Loucy (cell line): ENCODE measurements around the gene GKN2.

Experiments used
- H2AFZ ChIP-seq: fragments of 200-600 bp; sonication (generic); 2 replicates; pipeline ENCODE4 v1.6.0; 2016; ENCODE audit warnings: antibody characterized with exemption, mild to moderate bottlenecking, low read length, moderate library complexity
- H3F3A ChIP-seq: fragments of 200-600 bp; 2 replicates; pipeline ENCODE4 v1.6.0; 2016; ENCODE audit warnings: antibody characterized with exemption, low read depth, mild to moderate bottlenecking
- H3K27me3 ChIP-seq: fragments of 200-600 bp; sonication (generic); 2 replicates; pipeline ENCODE4 v1.6.1; 2014; ENCODE audit warnings: low read length, mild to moderate bottlenecking; ENCODE audit not compliant: insufficient read depth, poor library complexity, severe bottlenecking
- H3K36me3 ChIP-seq: fragments of 200-600 bp; sonication (generic); 2 replicates; pipeline ENCODE4 v1.6.1; 2016; ENCODE audit warnings: low read length; ENCODE audit not compliant: insufficient read depth
- H3K4me1 ChIP-seq: fragments of 200-600 bp; sonication (generic); 2 replicates; pipeline ENCODE4 v1.5.1; 2014; ENCODE audit warnings: low read length, mild to moderate bottlenecking; ENCODE audit not compliant: insufficient read depth, poor library complexity, severe bottlenecking
- H3K4me2 ChIP-seq: fragments of 200-600 bp; sonication (generic); 2 replicates; pipeline ENCODE4 v1.6.0; 2014; ENCODE audit warnings: antibody characterized with exemption, low read length, low read depth, mild to moderate bottlenecking; ENCODE audit not compliant: poor library complexity, severe bottlenecking
- H3K4me3 ChIP-seq: fragments of 200-600 bp; sonication (generic); 2 replicates; pipeline ENCODE4 v1.5.1; 2014; ENCODE audit warnings: low read length, mild to moderate bottlenecking, mixed read lengths; ENCODE audit not compliant: poor library complexity, severe bottlenecking
- H3K79me2 ChIP-seq: fragments of 200-600 bp; sonication (generic); 2 replicates; pipeline ENCODE4 v1.6.1; 2014; ENCODE audit warnings: low read length; ENCODE audit not compliant: insufficient read depth
- H3K9ac ChIP-seq: fragments of 200-600 bp; sonication (generic); 2 replicates; pipeline ENCODE4 v1.6.0; 2014; ENCODE audit warnings: mild to moderate bottlenecking, low read depth, low read length, moderate library complexity; ENCODE audit not compliant: poor library complexity, severe bottlenecking
- H3K9me2 ChIP-seq: fragments of 200-600 bp; sonication (generic); replicated peaks from 2 replicates; pipeline ENCODE4 v1.6.1; 2016; ENCODE audit warnings: low read depth, low read length, mixed read lengths
- H3K9me3 ChIP-seq: fragments of 200-600 bp; sonication (generic); 2 replicates; pipeline ENCODE4 v1.6.1; 2014; ENCODE audit warnings: mild to moderate bottlenecking, antibody characterized with exemption, low read length, low read depth; ENCODE audit not compliant: insufficient read depth
- H4K20me1 ChIP-seq: fragments of 200-600 bp; sonication (generic); 2 replicates; pipeline ENCODE4 v1.6.0; 2014; ENCODE audit warnings: antibody characterized with exemption, low read length, mild to moderate bottlenecking; ENCODE audit not compliant: insufficient read depth, poor library complexity, severe bottlenecking
- EZH2phosphoT487 ChIP-seq: fragments of 200-600 bp; IDR thresholded peaks from 2 replicates; pipeline ENCODE4 v1.6.1; 2018; ENCODE audit warnings: antibody characterized with exemption, mild to moderate bottlenecking, moderate library complexity, borderline replicate concordance
- TF ChIP-seq, protein P1 (sequence below): fragments of 200-600 bp; sonication (generic); conservative IDR thresholded peaks from 2 replicates; pipeline ENCODE4 v1.5.1; 2014; ENCODE audit warnings: mild to moderate bottlenecking, antibody characterized with exemption, low read length

GKN2 gene

DNA sequence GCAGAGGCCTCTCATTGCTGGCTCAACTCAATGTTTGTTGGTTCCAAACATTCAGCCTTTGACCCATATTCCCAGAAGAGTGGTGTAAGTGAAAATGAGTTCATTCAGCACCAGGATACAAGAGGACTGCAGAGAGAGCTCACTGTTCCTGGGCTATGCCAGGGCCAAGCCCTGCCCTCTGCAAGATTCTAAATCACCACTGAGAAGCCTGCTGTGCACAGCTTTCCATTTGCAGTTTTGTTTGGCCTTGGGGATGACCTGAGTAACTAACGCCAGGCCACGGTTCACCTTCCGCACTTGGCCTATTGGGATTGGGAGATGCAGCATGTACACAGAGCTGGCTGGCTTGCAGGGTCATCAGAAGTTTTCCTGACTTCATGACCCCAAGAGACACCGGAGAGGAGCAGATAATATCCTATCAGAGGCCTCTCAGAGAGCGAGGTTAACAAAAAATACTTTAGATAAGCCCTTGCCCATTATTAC is 34.4 kb upstream of the GKN2 start:
- TF ChIP-seq EZH2phosphoT487, result no peak
- TF ChIP-seq, protein P1, sequence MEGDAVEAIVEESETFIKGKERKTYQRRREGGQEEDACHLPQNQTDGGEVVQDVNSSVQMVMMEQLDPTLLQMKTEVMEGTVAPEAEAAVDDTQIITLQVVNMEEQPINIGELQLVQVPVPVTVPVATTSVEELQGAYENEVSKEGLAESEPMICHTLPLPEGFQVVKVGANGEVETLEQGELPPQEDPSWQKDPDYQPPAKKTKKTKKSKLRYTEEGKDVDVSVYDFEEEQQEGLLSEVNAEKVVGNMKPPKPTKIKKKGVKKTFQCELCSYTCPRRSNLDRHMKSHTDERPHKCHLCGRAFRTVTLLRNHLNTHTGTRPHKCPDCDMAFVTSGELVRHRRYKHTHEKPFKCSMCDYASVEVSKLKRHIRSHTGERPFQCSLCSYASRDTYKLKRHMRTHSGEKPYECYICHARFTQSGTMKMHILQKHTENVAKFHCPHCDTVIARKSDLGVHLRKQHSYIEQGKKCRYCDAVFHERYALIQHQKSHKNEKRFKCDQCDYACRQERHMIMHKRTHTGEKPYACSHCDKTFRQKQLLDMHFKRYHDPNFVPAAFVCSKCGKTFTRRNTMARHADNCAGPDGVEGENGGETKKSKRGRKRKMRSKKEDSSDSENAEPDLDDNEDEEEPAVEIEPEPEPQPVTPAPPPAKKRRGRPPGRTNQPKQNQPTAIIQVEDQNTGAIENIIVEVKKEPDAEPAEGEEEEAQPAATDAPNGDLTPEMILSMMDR, result no peak
- no peaks in the 10 kb centered on the region for H4K20me1 ChIP-seq
- H2AFZ ChIP-seq, result no peak overlapping the region

DNA sequence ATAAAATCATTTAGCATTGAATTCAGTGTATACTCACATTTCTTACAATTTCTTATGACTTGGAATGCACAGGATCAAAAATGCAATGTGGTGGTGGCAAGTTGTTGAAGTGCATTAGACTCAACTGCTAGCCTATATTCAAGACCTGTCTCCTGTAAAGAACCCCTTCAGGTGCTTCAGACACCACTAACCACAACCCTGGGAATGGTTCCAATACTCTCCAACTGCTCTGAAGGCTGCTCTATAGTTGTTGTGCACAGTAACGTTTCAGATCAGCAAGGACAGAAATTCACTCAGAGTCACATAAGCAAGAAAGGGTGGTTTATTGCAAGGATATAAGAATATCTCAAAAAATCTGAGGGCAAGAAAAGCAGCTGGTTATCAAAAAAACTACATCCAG is 28.3 kb upstream of the GKN2 start:
- no peaks in the 10 kb centered on the region for H3F3A ChIP-seq
- H3K79me2 ChIP-seq, result no peaks in the 10 kb centered on the region
- H4K20me1 ChIP-seq, result no peaks in the 10 kb centered on the region
- no peaks in the 10 kb centered on the region for H3K4me1 ChIP-seq
- no peak overlapping the region for H3K4me3 ChIP-seq
- H3K9me2 ChIP-seq, result no peaks in the 10 kb centered on the region
- H3K9ac ChIP-seq, result no peak overlapping the region
- H3K27me3 ChIP-seq, result no peaks in the 10 kb centered on the region
- no peaks in the 10 kb centered on the region for H3K9me3 ChIP-seq
- no peak overlapping the region for H2AFZ ChIP-seq
- TF ChIP-seq, protein P1, result no peak
- TF ChIP-seq EZH2phosphoT487, result no peak
- H3K36me3 ChIP-seq, result no peaks in the 10 kb centered on the region
- H3K4me2 ChIP-seq, result no peak overlapping the region

More for the DNA sequence above, 34.4 kb upstream of the GKN2 start:
- Histone ChIP-seq H3K27me3 (no peaks in the 10 kb centered on the region), H3K9ac (no peak overlapping the region), H3K4me3 (no peak overlapping the region), H3K9me2 (no peaks in the 10 kb centered on the region), H3K36me3 (no peaks in the 10 kb centered on the region), H3K4me2 (no peak overlapping the region), H3K4me1 (no peaks in the 10 kb centered on the region), H3F3A (no peaks in the 10 kb centered on the region), H3K9me3 (no peaks in the 10 kb centered on the region), H3K79me2 (no peaks in the 10 kb centered on the region)

DNA sequence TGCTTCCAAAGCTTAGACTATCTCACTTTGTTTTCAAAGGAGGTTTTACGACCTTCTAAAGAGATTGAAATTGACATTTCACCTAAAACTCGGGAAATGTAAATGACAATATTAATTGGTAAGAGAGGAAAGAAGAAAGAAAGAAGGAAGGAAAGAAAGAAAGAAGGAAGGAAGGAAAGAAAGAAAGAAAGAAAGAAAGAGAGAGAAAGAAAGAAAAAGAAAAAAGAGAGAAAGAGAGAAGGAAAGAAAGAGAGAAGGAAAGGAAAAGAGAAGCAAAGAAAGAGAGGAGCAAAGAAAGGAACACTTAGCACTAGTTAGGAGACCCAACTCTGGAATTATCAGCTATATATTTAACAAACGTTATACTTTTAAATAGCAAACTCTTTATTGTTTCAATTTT is 25.4 kb upstream of the GKN2 start:
- H3K27me3 ChIP-seq, result no peaks in the 10 kb centered on the region
- no peaks in the 10 kb centered on the region for H3K9me2 ChIP-seq
- no peaks in the 10 kb centered on the region for H4K20me1 ChIP-seq
- H3K36me3 ChIP-seq, result no peaks in the 10 kb centered on the region
- TF ChIP-seq, protein P1, result no peak
- TF ChIP-seq EZH2phosphoT487, result no peak
- no peaks in the 10 kb centered on the region for H3K79me2 ChIP-seq
- H3F3A ChIP-seq, result no peaks in the 10 kb centered on the region
- H3K4me1 ChIP-seq, result no peaks in the 10 kb centered on the region
- no peak overlapping the region for H3K9ac ChIP-seq
- no peak overlapping the region for H3K4me2 ChIP-seq
- no peak overlapping the region for H2AFZ ChIP-seq
- H3K9me3 ChIP-seq, result no peaks in the 10 kb centered on the region
- H3K4me3 ChIP-seq, result no peak overlapping the region
